GM18861 (cell line): ENCODE data around the gene GMDS.

Source experiments
- ATAC-seq: cut with Tn5 transposase; IDR thresholded peaks from one replicate; pipeline ENCODE4 v1.9.1; 2021; ENCODE audit not compliant: unreplicated experiment

GMDS gene

GRCh38 chr6:2182251-2182650 lies 63.2 kb downstream of the GMDS start:
- ATAC-seq, result no peak

GRCh38 chr6:2181567-2181966 lies 63.8 kb downstream of the GMDS start:
- no peak for ATAC-seq

- no peak for ATAC-seq
Observed at GRCh38 chr6:2179950-2180349, 65.5 kb downstream of the GMDS start.

DNA sequence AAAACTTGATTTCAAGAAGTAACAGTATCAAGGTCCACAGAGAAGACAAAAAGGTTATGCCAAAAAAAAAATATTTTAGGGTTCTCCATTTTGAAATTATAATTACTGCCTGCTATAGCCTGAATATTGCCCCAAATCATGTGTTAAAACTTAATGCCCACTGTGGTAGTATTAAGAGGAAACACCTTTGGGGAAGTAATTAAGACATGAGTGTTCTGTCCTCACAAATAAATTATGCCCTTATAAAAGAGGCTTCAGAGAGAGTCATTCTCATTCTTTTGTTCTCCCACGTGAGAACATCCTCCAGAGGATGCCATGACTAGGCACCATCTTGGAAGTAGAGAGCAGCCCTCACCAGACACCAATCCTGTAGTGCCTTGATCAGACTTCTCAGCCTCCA lies 66.2 kb downstream of the GMDS start:
- ATAC-seq, result no peak

DNA sequence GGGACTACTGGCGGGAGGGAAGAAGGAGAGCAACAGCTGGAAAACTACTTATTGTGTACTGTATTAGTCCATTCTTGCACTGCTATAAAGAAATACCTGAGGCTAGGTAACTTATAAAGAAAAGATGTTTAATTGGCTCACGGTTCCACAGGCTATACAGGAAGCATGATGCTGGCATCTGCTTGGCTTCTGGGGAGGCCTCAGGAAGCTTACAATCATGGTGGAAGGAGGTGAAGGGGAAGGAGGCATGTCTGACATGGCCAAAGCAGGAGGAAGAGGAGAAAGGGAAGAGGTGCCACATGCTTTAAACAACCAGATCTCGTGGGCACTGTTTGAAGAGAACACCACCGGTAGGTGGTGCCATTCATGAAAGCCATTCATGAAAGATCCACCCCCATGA lies 67.3 kb downstream of the GMDS start:
- no peak for ATAC-seq

DNA sequence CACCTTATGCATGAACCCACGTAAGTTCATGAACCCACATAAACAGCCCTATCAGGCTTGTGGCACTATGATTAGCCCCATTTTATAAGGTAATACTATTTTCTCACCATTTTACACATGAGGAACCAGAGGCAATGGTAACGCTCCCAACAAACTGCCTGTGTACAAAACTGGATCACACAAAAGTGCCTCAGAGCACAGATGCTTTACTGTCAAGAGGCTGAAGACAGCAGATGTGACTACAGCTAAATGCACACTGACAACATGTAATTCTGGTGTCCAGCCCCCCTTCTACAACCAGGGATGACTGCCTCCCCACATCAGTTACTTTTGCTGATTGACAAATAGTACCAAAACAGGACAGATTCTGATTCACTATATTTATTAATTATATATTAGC lies 69.6 kb downstream of the GMDS start:
- ATAC-seq, result no peak

DNA sequence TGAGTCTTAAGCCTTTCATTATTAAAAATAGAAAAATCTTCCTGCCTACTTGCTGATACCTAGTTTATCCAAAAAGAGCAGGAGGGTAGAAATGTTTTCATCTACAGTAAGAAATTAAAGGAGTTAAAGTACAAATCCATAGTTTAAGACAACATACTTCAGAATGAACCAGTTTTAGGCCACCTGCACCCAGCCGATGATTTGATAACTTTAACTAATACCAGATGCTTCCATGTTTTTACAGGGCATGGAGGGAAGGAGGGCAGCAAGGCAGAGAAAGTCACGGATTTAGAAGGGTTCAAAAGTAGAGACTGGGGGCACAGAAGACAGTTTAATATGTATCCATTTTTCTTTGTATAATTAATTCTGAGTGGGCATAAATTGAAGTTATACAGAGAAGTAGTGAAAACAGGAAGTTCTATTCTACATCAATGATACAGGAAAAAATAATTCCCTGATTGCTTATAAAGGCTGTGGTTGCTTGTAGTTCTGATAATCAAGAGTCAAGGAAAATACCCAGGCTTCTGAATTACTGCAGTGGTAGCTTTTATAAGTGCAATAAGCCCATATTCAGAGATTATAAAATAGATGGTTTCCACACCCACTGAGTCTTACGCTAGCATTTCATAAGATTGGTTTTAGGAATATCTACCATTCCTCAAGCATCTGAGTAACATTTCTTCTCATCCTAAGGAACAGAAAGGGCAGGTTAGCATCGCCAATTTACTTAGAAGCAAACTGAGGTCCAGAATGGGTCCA lies 72.0 kb downstream of the GMDS start:
- ATAC-seq, result no peak

DNA sequence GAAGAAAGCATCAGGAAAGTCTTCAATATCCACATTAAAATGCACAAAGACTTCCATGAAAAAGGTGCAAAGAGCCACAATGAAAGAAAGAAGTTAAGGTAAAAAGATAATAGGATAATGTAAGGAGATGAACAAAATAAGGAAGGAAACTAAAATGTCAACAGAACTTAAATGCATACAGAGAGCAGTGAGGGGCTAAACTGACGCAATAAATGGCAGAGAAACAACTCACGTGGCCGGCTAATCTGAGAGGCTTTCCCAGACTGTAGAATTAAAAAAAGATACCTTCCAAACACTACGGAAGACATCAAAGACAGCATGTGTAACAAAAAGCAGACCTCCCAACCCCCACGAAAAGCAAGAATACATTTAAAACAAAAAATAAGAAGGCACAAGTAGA lies 73.7 kb downstream of the GMDS start:
- no peak for ATAC-seq

GRCh38 chr6:2168480-2168879 lies 76.9 kb downstream of the GMDS start:
- no peak for ATAC-seq

GRCh38 chr6:2166717-2167116 lies 78.7 kb downstream of the GMDS start:
- ATAC-seq, result no peak

GRCh38 chr6:2165286-2165685 lies 80.1 kb downstream of the GMDS start:
- no peak for ATAC-seq

GRCh38 chr6:2164481-2164880 lies 80.9 kb downstream of the GMDS start:
- no peak for ATAC-seq

GRCh38 chr6:2162079-2162445 lies 83.3 kb downstream of the GMDS start:
- no peak for ATAC-seq

GRCh38 chr6:2158596-2159271 lies 86.7 kb downstream of the GMDS start:
- ATAC-seq, result no peak

DNA sequence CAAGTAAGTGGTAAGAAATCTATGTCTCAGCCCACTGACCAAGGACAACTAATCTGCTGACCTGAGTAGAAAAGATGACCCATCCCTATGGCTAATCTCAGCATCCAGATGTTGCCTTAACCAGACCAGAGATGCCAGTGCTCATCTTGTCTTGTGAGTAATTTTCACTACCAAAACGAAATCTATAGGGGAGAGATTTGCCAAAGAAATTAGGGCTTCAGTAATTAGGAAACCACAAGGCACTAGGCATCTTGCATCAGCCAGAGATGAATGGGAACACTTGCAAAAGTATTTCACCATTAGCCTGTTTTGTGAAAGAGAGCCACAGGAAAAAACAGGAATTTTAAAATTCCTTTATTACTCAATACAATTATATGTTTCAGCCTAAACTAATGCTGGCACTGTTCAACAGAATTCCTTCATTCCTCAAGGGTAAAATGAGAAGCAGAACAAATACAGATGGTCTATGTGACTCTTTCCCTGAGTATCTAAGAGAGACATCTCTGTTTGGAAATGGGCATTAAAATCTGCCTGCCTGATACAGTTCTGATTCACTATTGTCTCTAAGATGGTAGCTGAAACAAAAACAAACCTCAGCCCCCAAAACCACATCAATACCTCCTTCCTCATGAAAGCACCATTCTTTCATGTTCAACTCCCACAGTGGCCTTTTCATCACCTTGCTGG lies 87.8 kb downstream of the GMDS start:
- ATAC-seq, result no peak

- ATAC-seq, result no peak
Observed at GRCh38 chr6:2155206-2155605, 90.2 kb downstream of the GMDS start.

GRCh38 chr6:2149361-2150006 lies 95.9 kb downstream of the GMDS start:
- ATAC-seq, result no peak

GRCh38 chr6:2148748-2149147 lies 96.7 kb downstream of the GMDS start:
- ATAC-seq, result no peak

DNA sequence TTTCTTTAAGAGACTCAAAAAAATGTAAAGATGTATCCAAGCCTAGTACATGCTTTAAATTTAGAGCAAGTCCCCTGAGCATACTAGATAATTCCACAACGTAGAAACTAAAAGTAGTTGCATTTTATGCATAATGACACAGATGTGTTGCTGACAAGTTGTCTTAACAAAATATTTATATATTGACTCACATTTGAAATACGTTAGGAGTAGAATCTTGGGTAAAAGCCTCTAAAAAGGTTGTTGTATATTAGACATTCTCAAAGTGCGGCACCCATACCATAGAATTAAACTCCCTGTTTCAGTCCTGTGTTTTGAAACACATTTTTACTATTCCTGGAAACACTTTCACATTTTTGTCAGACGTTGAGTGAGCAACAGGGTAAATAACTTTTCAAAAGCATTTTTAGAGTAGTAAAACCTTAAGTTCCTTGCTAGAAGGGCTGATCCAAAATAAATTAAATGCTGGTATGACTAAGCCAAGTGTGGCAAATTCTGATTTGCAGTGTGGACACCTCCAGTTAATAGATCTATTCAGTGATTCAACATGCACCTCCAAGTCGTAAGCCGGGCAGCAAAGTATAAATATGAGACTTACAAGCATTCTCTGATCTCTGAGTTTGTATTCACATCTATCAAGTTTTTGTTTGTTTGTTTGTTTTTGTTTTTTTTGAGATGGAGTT lies 97.5 kb downstream of the GMDS start:
- no peak for ATAC-seq

DNA sequence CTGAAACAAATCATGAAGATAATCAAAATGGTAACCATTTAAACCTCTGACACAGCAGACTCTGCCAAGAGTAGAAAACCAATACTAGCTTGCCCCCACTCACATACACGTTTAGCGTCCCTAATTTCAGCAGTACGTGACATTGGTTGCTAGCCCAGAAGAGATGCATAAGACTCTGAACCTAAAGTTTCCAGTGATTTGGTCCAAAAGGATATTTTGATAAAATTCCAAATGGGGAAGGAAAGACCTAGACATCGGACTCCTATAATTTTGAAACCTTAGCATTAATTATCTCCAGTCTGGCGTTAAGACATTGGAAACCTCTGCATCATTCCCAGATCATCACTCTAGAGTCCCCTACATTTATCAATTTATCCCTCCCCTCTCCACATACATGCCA lies 98.1 kb downstream of the GMDS start:
- ATAC-seq, result no peak

GRCh38 chr6:2144210-2144609 lies 101.2 kb downstream of the GMDS start:
- ATAC-seq, result no peak
